Ishikawa (cell line): ENCODE data around the gene SLC2A4RG.

Source experiments
- EP300 ChIP-seq: IDR thresholded peaks from 2 replicates; pipeline ENCODE4 v1.6.1; 2012; ENCODE audit warnings: borderline replicate concordance
- REST ChIP-seq: IDR thresholded peaks from 2 replicates; pipeline ENCODE4 v1.6.1; 2012; ENCODE audit warnings: low read depth, mild to moderate bottlenecking
- TAF1 ChIP-seq: IDR thresholded peaks from 2 replicates; pipeline ENCODE4 v1.6.1; 2012; ENCODE audit warnings: low read depth, mild to moderate bottlenecking
- TCF12 ChIP-seq: IDR thresholded peaks from 2 replicates; pipeline ENCODE4 v1.6.1; 2012; ENCODE audit warnings: low read depth

- no peak for TF ChIP-seq TCF12
- TF ChIP-seq REST = no peak
- TF ChIP-seq EP300 = no peak
- no peak for TF ChIP-seq TAF1
These were observed 5.2 kb upstream of the SLC2A4RG start for GRCh38 chr20:63734111-63734945.
